Measurements from ENCODE around the gene ERVFRD-1. TPM values are rescaled to one million over a fixed set of nuclear protein-coding genes. Genes with fewer than 3 reads are reported as not detected.

The ERVFRD-1 gene
- total RNA-seq, 1 experiment from 2014 or later, result not detected

DNA sequence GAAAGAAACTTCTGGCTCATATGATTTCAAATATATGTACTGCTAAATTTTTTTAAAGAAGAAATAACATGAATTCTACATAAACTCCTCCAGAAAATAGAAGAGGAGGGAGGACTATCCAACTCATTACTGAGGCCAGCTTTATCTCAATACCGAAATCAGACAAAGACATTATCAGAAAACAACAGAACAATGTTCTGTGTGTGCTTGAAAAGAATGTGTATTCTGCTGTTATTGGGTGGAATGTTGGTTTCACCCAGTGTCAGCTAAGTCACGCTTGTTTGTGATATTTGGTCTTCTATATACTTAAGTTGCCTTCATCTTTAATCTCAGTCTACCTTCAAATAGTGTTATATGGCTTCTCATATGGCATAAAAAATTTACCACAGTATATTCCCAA lies 48.8 kb downstream of the ERVFRD-1 start (continued):
- TF ChIP-seq STAT6 (CRISPR knock-in tag; conservative IDR thresholded peaks at IDR 0.05; ENCODE audit: low read depth), result no peak
- TF ChIP-seq, protein P1, sequence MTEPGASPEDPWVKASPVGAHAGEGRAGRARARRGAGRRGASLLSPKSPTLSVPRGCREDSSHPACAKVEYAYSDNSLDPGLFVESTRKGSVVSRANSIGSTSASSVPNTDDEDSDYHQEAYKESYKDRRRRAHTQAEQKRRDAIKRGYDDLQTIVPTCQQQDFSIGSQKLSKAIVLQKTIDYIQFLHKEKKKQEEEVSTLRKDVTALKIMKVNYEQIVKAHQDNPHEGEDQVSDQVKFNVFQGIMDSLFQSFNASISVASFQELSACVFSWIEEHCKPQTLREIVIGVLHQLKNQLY (CRISPR knock-in tag; IDR thresholded peaks at IDR 0.05), result no peak

- no peaks in the 10 kb centered on the region for H3K9me3 Mint-ChIP-seq
- TF ChIP-seq PRRX2 (CRISPR knock-in tag; IDR thresholded peaks at IDR 0.05), result no peak
- TF ChIP-seq ZSCAN18 (CRISPR knock-in tag; IDR thresholded peaks at IDR 0.05), result no peak
- no peak for TF ChIP-seq ZBTB21 (CRISPR knock-in tag; IDR thresholded peaks at IDR 0.05; ENCODE audit: borderline replicate concordance)
- TF ChIP-seq, protein P2, sequence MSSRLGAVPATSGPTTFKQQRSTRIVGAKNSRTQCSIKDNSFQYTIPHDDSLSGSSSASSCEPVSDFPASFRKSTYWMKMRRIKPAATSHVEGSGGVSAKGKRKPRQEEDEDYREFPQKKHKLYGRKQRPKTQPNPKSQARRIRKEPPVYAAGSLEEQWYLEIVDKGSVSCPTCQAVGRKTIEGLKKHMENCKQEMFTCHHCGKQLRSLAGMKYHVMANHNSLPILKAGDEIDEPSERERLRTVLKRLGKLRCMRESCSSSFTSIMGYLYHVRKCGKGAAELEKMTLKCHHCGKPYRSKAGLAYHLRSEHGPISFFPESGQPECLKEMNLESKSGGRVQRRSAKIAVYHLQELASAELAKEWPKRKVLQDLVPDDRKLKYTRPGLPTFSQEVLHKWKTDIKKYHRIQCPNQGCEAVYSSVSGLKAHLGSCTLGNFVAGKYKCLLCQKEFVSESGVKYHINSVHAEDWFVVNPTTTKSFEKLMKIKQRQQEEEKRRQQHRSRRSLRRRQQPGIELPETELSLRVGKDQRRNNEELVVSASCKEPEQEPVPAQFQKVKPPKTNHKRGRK (CRISPR knock-in tag; IDR thresholded peaks at IDR 0.05; ENCODE audit: borderline replicate concordance), result no peak
- no peak for TF ChIP-seq FOXP1 (CRISPR knock-in tag; IDR thresholded peaks at IDR 0.05; ENCODE audit: borderline replicate concordance)
- no peak for TF ChIP-seq CREM (CRISPR knock-in tag; IDR thresholded peaks at IDR 0.05)
- TF ChIP-seq, protein P3, sequence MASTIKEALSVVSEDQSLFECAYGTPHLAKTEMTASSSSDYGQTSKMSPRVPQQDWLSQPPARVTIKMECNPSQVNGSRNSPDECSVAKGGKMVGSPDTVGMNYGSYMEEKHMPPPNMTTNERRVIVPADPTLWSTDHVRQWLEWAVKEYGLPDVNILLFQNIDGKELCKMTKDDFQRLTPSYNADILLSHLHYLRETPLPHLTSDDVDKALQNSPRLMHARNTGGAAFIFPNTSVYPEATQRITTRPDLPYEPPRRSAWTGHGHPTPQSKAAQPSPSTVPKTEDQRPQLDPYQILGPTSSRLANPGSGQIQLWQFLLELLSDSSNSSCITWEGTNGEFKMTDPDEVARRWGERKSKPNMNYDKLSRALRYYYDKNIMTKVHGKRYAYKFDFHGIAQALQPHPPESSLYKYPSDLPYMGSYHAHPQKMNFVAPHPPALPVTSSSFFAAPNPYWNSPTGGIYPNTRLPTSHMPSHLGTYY (CRISPR knock-in tag; IDR thresholded peaks at IDR 0.05), result no peak
- no peak for TF ChIP-seq FOXP4 (CRISPR knock-in tag; IDR thresholded peaks at IDR 0.05)
- TF ChIP-seq KAT7 (CRISPR knock-in tag; IDR thresholded peaks at IDR 0.05; ENCODE audit: borderline replicate concordance), result no peak
- no peak for TF ChIP-seq ZNF263 (CRISPR knock-in tag; IDR thresholded peaks at IDR 0.05; ENCODE audit: low read depth)
- TF ChIP-seq SP1 (CRISPR knock-in tag; conservative IDR thresholded peaks at IDR 0.05), result no peak
- no peak for TF ChIP-seq ZNF317 (CRISPR knock-in tag; IDR thresholded peaks at IDR 0.05; ENCODE audit: borderline replicate concordance, low read depth)
- TF ChIP-seq, protein P4, sequence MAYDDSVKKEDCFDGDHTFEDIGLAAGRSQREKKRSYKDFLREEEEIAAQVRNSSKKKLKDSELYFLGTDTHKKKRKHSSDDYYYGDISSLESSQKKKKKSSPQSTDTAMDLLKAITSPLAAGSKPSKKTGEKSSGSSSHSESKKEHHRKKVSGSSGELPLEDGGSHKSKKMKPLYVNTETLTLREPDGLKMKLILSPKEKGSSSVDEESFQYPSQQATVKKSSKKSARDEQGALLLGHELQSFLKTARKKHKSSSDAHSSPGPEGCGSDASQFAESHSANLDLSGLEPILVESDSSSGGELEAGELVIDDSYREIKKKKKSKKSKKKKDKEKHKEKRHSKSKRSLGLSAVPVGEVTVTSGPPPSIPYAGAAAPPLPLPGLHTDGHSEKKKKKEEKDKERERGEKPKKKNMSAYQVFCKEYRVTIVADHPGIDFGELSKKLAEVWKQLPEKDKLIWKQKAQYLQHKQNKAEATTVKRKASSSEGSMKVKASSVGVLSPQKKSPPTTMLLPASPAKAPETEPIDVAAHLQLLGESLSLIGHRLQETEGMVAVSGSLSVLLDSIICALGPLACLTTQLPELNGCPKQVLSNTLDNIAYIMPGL (CRISPR knock-in tag; IDR thresholded peaks at IDR 0.05), result no peak
- peaks cover 4% of the 10 kb centered on the region for H3K4me1 Mint-ChIP-seq
- ChIA-PET POLR2A (no interaction called here), CTCF (interaction anchor here (0.6 to 1.6 kb wide), 2 partner anchors 108 to 139 kb away, joined by 3 to 4 read pairs; no protein-coding TSS in a partner anchor)
- no peak for DNase-seq (ENCODE audit: low spot score)
- ATAC-seq, result no peak
- H3K27ac Mint-ChIP-seq, result no peak overlapping the region
- H3K4me3 Mint-ChIP-seq, result no peak overlapping the region
- no peaks in the 10 kb centered on the region for H3K36me3 Mint-ChIP-seq
- H3K27me3 Mint-ChIP-seq (ENCODE audit: low read depth), result no peaks in the 10 kb centered on the region
Measured at GRCh38 chr6:11062083-11062482, 49.4 kb downstream of the ERVFRD-1 start.

All from WTC11 (cell line).